GM19035 (cell line): Measurements from ENCODE around the gene LDAH.
A peak's percentile ranks its signal among the peaks of the same experiment; 100 is the strongest.

Experiments used
- ATAC-seq: cut with Tn5 transposase; IDR thresholded peaks from one replicate; pipeline ENCODE4 v1.9.1; 2021; ENCODE audit not compliant: unreplicated experiment

Gene LDAH

DNA sequence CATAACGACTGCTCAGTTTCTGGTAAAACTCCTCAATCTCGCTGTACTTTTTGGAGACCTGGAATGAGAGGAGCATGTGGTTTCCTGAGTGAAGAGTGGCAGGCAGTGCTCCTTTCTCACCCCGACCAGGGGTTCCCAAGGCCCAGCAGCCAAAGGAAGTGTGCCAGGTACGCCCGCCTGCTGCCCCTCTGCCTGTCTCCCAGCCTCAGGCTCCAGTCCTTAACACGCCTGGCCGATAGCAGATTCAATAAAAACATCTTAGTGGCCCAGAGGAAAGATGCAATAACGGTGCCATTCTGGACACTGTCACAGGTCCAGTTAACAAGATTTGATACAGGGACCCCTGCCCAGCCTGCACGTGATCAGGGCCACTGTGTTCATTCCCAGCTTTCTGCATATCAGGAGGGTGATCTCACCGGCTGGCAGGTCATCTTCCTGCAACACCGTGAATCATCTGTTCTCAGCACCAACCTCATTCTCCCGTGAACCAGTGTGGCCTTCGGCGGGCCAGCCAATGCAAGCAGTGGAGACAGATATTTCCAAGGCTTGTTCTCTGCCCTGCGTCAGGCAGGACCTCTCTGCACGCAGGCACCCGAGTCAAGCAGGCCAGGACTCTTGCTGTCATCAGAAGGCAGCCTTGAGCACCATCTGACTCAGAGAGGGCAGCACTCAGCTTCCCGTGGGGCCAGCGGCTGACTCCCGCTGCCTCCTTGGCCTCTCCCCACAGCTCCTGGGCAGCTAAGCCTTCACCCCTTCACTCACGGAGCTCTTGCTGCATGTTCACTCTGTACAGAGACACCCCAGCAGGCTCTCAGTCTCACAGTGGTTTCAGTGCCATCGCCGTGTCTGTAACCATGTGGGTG is 181.5 kb downstream of the LDAH start:
- no peak for ATAC-seq

- ATAC-seq: no peak
These were observed 182.3 kb downstream of the LDAH start for GRCh38 chr2:20640411-20641122.

DNA sequence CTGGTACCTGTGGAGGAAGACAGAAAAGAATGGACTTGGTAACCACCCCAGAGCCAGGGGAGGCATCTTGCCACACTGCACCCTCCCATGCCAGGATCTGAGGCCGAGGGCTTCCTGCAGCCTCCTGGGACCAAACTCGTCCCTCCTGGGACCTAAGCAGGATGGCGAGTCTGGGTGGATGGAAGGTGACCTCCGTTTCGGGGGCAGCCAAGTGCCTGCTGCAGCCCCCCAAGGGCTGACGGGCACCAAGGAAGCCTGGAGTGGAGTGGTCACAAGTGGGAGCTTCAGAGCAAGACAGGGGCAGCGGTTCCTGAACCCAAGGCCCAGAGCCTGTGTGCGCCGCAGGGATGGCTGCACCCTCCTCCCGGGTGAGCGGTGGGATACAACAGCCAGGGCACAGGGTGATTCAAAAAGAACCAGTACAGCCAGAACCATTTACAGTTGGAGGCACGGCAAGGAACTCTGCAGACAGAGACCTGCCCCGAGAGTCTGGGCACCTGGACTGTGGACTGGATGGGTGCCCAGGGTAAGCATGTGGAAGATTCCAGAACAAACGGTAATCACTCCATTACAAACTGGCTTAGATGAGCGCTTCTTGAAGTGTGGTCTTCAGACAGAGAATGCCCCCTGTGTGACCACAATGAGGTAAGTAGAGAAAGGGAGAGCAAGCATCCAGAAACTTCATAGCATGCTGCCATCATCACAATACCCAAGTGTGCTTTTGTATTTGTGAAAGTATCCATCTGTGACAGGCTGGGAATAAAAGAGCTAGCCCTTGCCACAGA is 184.1 kb downstream of the LDAH start:
- ATAC-seq: no peak

DNA sequence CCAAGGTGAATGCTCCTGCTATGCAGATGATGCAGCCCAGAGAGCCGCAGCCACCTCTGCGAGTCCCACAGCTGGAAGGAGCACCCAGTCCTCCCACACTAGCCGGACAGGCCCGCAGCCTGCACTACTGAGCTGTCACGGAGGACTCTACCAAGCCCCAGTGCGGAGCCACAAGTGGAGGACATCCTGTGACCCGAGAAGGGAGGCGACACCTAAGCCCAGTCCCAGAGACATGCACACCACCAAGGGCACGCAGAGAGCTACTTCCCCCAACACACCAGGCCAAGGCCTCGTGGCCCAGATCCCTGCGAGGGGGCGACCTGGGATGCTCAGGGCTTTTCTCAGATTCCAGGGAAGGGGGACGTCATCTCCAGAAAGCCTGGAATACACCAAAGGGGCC is 184.9 kb downstream of the LDAH start:
- ATAC-seq: no peak

DNA sequence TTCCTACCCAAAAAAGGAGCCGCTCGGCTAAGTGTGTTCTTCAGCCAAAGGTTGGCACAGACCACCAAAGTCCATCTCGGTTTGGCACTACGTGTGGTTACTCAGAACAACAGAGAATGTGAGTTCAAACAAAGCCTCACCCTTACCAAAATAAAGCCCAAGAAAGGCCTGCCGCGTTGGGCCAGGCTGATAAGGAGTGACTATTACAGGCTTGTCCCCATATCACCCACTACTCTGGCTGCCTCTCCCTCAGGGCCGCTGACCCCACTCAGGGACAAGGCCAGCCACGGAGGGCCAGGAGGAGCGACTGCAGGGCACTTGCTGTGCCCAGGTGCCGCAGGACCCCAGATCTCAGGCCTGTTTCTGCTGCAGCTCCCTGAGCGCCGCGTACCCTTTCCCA is 185.8 kb downstream of the LDAH start:
- ATAC-seq: no peak

DNA sequence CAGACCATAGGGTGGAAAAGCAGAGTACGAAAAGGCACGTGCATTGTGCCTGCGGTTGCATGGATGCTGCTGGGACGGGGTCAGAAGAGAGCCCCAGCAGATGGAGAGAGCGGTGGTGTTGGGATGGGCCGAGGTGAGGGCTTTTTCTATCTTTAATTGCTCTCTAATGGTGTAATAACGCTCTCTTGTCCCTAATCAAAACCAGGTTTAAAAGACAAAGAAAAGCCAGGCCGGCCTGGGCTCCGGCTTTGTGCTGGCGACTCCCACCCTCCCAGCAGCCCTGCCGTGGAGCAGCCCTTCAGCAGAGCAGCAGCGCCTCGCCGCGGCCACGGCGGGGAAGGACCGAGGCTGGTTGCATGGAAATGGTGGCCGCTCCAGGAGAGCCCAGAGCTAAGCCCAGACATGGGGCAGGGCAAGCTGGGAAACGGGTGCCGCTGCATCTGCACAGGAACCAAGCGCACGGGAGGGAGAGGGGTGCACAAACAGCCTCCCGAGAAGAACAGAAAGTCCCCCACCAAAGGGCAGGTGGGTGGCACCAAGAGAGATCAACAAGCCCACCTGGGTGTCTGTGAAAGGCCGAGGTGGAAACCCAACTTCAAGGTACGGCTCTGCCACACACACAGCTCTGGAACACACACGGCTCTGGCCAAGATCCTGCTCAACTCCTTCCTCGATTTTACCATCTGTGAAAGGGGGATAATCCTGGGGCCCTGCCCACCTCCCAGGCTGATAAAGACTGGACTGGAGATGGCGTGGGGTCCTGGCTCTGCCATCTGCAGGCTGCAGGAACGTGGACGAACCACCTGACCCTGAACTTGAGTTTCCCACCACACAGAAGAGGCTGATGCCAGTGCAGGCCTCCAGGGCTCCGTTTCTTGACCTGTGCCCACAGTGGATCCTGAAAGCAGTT is 187.0 kb downstream of the LDAH start:
- peak; percentile 54 for ATAC-seq

GRCh38 chr2:20635113-20635510 is 187.8 kb downstream of the LDAH start:
- ATAC-seq: no peak

DNA sequence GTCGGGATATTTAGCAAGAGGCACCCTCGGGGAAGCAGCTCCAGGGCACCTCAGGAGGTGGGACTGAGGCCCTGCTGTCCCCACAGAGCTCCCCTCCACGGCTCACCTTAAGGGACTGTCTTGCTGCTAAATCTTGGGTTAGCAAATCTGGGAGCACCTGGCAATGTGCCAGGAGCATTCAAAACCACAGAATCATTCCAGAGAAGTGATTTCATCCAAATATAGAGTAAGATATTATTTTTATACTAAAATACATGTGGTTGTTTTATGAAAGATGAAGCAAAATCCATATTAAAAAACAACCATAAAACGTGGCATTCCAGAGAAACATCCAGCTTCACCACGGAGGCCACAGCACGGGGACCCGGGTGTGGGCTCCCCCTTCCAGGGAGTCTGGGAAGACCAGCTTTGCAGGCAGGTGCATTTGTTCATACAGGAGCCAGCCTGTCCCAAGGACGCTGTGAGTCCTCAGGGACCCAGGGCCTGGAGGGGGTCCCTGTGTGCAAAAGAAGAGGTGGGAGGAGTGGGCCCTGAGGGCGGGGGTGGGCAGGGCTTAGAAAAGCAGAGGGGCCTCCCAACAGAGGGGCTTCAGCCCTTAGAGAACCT is 188.3 kb downstream of the LDAH start:
- ATAC-seq: no peak
